A549 (cell line): ENCODE results near the gene SUPT3H.

Experiments used
- CTCF ChIP-seq: fragments of >200 bp; sonication (Bioruptor Twin); formaldehyde crosslinking; IDR thresholded peaks from 3 replicates; pipeline ENCODE4 v1.5.1; 2016
- EP300 ChIP-seq, 2 experiments: fragments of >200 bp; sonication (Bioruptor Twin); formaldehyde crosslinking; IDR thresholded peaks; 2 replicates in 1 of 2; 3 replicates in 1 of 2; pipeline ENCODE4 v1.6.1; 2016 to 2017
- JUN ChIP-seq, 2 experiments: fragments of >200 bp; sonication (Bioruptor Twin); formaldehyde crosslinking; IDR thresholded peaks; 2 replicates in 1 of 2; 3 replicates in 1 of 2; pipeline ENCODE4 v1.6.1; 2016 to 2017
- KDM5A ChIP-seq: fragments of 200-600 bp; sonication (generic); IDR thresholded peaks from 2 replicates; pipeline ENCODE4 v1.6.1; 2016; ENCODE audit warnings: antibody characterized with exemption, mild to moderate bottlenecking
- MAFK ChIP-seq: fragments of 450-650 bp; IDR thresholded peaks from 2 replicates; pipeline ENCODE4 v1.6.1; 2014; ENCODE audit not compliant: partially characterized antibody
- POLR2A ChIP-seq: IDR thresholded peaks from 2 replicates; pipeline ENCODE4 v1.6.1; 2012; ENCODE audit warnings: mild to moderate bottlenecking, low read length
- RCOR1 ChIP-seq: fragments of 150-350 bp; IDR thresholded peaks from 2 replicates; pipeline ENCODE4 v1.6.1; 2014; ENCODE audit warnings: antibody characterized with exemption, low read length, low read depth
- REST ChIP-seq: fragments of 200-600 bp; sonication (generic); IDR thresholded peaks from 2 replicates; pipeline ENCODE4 v1.6.1; 2016; ENCODE audit warnings: antibody characterized with exemption, mild to moderate bottlenecking, moderate library complexity
- TP53 ChIP-seq: fragments of 250-450 bp; sonication (Bioruptor Pico); IDR thresholded peaks from 2 replicates; pipeline ENCODE4 v1.5.0; 2021; ENCODE audit warnings: mild to moderate bottlenecking, moderate library complexity
- ZNF302 ChIP-seq: fragments of 250-450 bp; sonication (Bioruptor Pico); IDR thresholded peaks from 2 replicates; pipeline ENCODE4 v1.9.0; 2021; ENCODE audit warnings: inconsistent platforms, mild to moderate bottlenecking, moderate library complexity

DNA sequence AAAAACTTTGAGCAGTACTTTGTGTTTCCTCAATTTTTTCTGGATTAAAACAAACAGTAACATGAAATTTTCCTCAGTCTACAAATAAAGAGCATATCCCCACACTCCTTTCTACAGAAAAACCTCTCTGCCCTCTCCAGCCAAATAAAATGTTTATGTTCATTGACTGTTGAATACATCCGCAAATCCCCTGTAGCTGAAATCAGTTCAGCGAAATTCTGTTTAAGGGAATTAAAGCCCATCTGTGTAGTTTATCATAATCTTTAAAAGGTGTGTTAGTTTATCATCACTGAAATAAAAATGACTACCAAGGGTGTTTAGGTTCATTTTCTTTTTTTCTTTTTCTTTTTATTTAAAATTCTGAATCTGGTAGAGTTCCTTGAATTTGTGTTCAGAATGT lies 207.4 kb downstream of the SUPT3H start:
- TF ChIP-seq CTCF (no peak), KDM5A (no peak), POLR2A (no peak), REST (no peak), TP53 (CRISPR knock-in tag) (no peak), EP300 (IDR thresholded peaks at IDR 0.05) (no peak), RCOR1 (no peak), ZNF302 (CRISPR knock-in tag) (no peak), MAFK (no peak), JUN (IDR thresholded peaks at IDR 0.05) (no peak)
